ENCODE measurements around the gene PNP. TPM values are rescaled to one million over a fixed set of nuclear protein-coding genes. Genes with fewer than 3 reads are reported as not detected.
"Not testable (repeated sequence)": the region's sequence is repeated elsewhere in the genome, so short reads cannot be mapped to it uniquely, and the experiment has no call there.

The PNP gene
- total RNA-seq, 1 experiment from 2014 or later: 56.0 TPM

GRCh38 chr14:20441461-20441860 lies 27.7 kb upstream of the PNP start:
- no peak overlapping the region for H3K27ac Mint-ChIP-seq (ENCODE audit: low read depth, unreplicated experiment)
- H3K27me3 Mint-ChIP-seq (ENCODE audit: insufficient read depth, unreplicated experiment): no peaks in the 10 kb centered on the region
- CTCF ChIA-PET: interaction anchor here (1.0 kb wide), 1 partner anchor 26 kb away, joined by 3 read pairs; no protein-coding TSS in a partner anchor
- no peak for DNase-seq (ENCODE audit: unreplicated experiment)
- intact Hi-C loops (cut with micrococcal nuclease): no loop called here
- TF ChIP-seq, protein P1, sequence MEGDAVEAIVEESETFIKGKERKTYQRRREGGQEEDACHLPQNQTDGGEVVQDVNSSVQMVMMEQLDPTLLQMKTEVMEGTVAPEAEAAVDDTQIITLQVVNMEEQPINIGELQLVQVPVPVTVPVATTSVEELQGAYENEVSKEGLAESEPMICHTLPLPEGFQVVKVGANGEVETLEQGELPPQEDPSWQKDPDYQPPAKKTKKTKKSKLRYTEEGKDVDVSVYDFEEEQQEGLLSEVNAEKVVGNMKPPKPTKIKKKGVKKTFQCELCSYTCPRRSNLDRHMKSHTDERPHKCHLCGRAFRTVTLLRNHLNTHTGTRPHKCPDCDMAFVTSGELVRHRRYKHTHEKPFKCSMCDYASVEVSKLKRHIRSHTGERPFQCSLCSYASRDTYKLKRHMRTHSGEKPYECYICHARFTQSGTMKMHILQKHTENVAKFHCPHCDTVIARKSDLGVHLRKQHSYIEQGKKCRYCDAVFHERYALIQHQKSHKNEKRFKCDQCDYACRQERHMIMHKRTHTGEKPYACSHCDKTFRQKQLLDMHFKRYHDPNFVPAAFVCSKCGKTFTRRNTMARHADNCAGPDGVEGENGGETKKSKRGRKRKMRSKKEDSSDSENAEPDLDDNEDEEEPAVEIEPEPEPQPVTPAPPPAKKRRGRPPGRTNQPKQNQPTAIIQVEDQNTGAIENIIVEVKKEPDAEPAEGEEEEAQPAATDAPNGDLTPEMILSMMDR (IDR thresholded peaks at IDR 0.05; ENCODE audit: unreplicated experiment): no peak
- POLR2A ChIA-PET: interaction anchor here (0.7 kb wide), 1 partner anchor 13 kb away, joined by 3 read pairs; the partner anchor contains the start of gene OSGEP
- H3K36me3 Mint-ChIP-seq (ENCODE audit: insufficient read depth, unreplicated experiment): no peaks in the 10 kb centered on the region
- H3K4me3 Mint-ChIP-seq (ENCODE audit: unreplicated experiment): no peak overlapping the region
- BruUV-seq (replicated peaks): no TSS peak
- H3K9me3 Mint-ChIP-seq (ENCODE audit: unreplicated experiment): no peaks in the 10 kb centered on the region
- H3K4me1 Mint-ChIP-seq (ENCODE audit: insufficient read depth, unreplicated experiment): no peaks in the 10 kb centered on the region

DNA sequence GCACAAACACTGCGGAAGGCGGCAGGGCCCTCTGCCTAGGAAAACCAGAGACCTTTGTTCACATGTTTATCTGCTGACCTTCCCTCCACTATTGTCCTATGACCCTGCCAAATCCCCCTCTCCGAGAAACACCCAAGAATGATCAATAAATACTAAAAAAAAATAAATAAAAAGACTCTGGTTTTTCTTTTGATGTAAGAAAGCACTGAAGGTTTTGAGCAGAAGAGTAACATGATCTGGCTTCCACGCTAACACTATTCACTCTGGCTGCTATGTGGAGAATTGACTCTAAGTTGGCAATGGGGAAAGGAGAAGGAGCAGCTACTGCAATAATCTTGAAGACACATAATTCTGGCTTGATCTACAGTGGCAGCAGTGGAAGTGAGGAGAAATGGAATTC lies 25.6 kb upstream of the PNP start:
- BruUV-seq (replicated peaks); intact Hi-C loops (cut with micrococcal nuclease); H3K27ac Mint-ChIP-seq (ENCODE audit: low read depth, unreplicated experiment); H3K27me3 Mint-ChIP-seq (ENCODE audit: insufficient read depth, unreplicated experiment); H3K4me3 Mint-ChIP-seq (ENCODE audit: unreplicated experiment); H3K4me1 Mint-ChIP-seq (ENCODE audit: insufficient read depth, unreplicated experiment); H3K9me3 Mint-ChIP-seq (ENCODE audit: unreplicated experiment); CTCF ChIA-PET; H3K36me3 Mint-ChIP-seq (ENCODE audit: insufficient read depth, unreplicated experiment); DNase-seq (ENCODE audit: unreplicated experiment): not testable (repeated sequence)
- POLR2A ChIA-PET: interaction anchor here (2.3 kb wide), 1 partner anchor 11 kb away, joined by 20 read pairs; the partner anchor contains the start of genes APEX1 and OSGEP

- Mint-ChIP-seq H3K36me3 (ENCODE audit: insufficient read depth, unreplicated experiment) (peaks cover 10% of the 10 kb centered on the region), H3K4me3 (ENCODE audit: unreplicated experiment) (no peak overlapping the region), H3K27ac (ENCODE audit: low read depth, unreplicated experiment) (no peak overlapping the region), H3K27me3 (ENCODE audit: insufficient read depth, unreplicated experiment) (no peaks in the 10 kb centered on the region), H3K9me3 (ENCODE audit: unreplicated experiment) (no peaks in the 10 kb centered on the region), H3K4me1 (ENCODE audit: insufficient read depth, unreplicated experiment) (no peaks in the 10 kb centered on the region)
- intact Hi-C loops (cut with micrococcal nuclease): no loop called here
- no peak for DNase-seq (ENCODE audit: unreplicated experiment)
- CTCF ChIA-PET: interaction anchor here (0.6 kb wide), 1 partner anchor 311 kb away, joined by 3 read pairs; no protein-coding TSS in a partner anchor
- POLR2A ChIA-PET: no interaction called here
- no TSS peak for BruUV-seq (replicated peaks)
- TF ChIP-seq, protein P1 (IDR thresholded peaks at IDR 0.05; ENCODE audit: unreplicated experiment): no peak
Observed at GRCh38 chr14:20446889-20447288, 22.3 kb upstream of the PNP start.

DNA sequence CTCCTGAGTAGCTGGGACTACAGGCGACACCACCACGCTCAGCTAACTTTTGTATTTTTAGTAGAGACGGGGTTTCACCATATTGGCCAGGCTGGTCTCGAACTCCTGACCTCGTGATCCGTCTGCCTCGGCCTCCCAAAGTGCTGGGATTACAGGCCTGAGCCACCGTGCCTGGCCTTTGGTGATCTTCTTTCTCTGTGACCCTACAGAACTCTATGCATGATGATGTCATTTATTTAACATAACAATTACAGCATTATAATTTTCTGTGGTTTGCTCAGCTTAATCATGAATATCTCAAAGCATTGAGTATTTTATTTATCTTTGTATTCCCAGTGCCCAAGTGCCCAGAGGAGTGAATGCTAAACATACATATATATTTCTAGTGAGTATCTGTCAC lies 16.4 kb upstream of the PNP start:
- BruUV-seq (replicated peaks): TSS peak; percentile 6
- POLR2A ChIA-PET: interaction anchor here (4.6 to 5.3 kb wide), 3 partner anchors 17 to 110 kb away, joined by 50 to 81 read pairs (median 77); partner anchors contain the start of genes PARP2, PNP and TEP1

GRCh38 chr14:20454516-20455354 lies 14.5 kb upstream of the PNP start, which contains the start of the genes APEX1 and OSGEP:
Gene APEX1, plus strand, starts transcription at chr14:20455226. Its CDS starts 420 bp downstream, at chr14:20455646.
Gene OSGEP, minus strand, starts transcription at chr14:20454812. Its CDS starts 129 bp downstream, at chr14:20454683.
- H3K9me3 Mint-ChIP-seq (ENCODE audit: unreplicated experiment): no peaks in the 10 kb centered on the region
- peak; percentile 99 for DNase-seq (ENCODE audit: unreplicated experiment)
- no peak within 1 kb of the TSS for H3K4me3 Mint-ChIP-seq (ENCODE audit: unreplicated experiment)
- peaks cover 7% of the 10 kb centered on the region for H3K4me1 Mint-ChIP-seq (ENCODE audit: insufficient read depth, unreplicated experiment)
- H3K36me3 Mint-ChIP-seq (ENCODE audit: insufficient read depth, unreplicated experiment): peaks cover 33% of the 10 kb centered on the region
- H3K27me3 Mint-ChIP-seq (ENCODE audit: insufficient read depth, unreplicated experiment): no peaks in the 10 kb centered on the region
- intact Hi-C loops (cut with micrococcal nuclease): loop anchor here (1.0 to 2.0 kb wide), 6 partner anchors 41 to 228 kb away; partner anchors contain the start of genes PARP2 and TEP1
- no TSS peak for BruUV-seq (replicated peaks)
- no peak within 1 kb of the TSS for H3K27ac Mint-ChIP-seq (ENCODE audit: low read depth, unreplicated experiment)
- POLR2A ChIA-PET: interaction anchor here (0.6 to 5.3 kb wide), 32 partner anchors 8 to 1056 kb away, joined by 3 to 81 read pairs (median 4); partner anchors contain the start of genes CCNB1IP1, METTL17, METTL3 and PARP2
- TF ChIP-seq, protein P1 (IDR thresholded peaks at IDR 0.05; ENCODE audit: unreplicated experiment): no peak
- CTCF ChIA-PET: interaction anchor here (0.6 to 4.9 kb wide), 13 partner anchors 17 to 560 kb away, joined by 3 to 25 read pairs (median 3); partner anchors contain the start of gene TEP1

More for the DNA sequence above, 16.4 kb upstream of the PNP start:
- H3K4me1 Mint-ChIP-seq (ENCODE audit: insufficient read depth, unreplicated experiment); intact Hi-C loops (cut with micrococcal nuclease); H3K27me3 Mint-ChIP-seq (ENCODE audit: insufficient read depth, unreplicated experiment); DNase-seq (ENCODE audit: unreplicated experiment); H3K27ac Mint-ChIP-seq (ENCODE audit: low read depth, unreplicated experiment); H3K4me3 Mint-ChIP-seq (ENCODE audit: unreplicated experiment); H3K9me3 Mint-ChIP-seq (ENCODE audit: unreplicated experiment): not testable (repeated sequence)
- CTCF ChIA-PET: interaction anchor here (0.7 to 4.9 kb wide), 4 partner anchors 37 to 228 kb away, joined by 3 to 25 read pairs (median 4); partner anchors contain the start of gene TEP1
- H3K36me3 Mint-ChIP-seq (ENCODE audit: insufficient read depth, unreplicated experiment): peaks cover 20% of the 10 kb centered on the region
